ENCODE results near the gene RAC2. TPM values are rescaled to one million over a fixed set of nuclear protein-coding genes. Genes with fewer than 3 reads are reported as not detected.
"Not testable (repeated sequence)": the region's sequence is repeated elsewhere in the genome, so short reads cannot be mapped to it uniquely, and the experiment has no call there.

The RAC2 gene
- total RNA-seq, 4 donors from 2014 or later = 17.3 to 27.1 (median 19.6) TPM

DNA sequence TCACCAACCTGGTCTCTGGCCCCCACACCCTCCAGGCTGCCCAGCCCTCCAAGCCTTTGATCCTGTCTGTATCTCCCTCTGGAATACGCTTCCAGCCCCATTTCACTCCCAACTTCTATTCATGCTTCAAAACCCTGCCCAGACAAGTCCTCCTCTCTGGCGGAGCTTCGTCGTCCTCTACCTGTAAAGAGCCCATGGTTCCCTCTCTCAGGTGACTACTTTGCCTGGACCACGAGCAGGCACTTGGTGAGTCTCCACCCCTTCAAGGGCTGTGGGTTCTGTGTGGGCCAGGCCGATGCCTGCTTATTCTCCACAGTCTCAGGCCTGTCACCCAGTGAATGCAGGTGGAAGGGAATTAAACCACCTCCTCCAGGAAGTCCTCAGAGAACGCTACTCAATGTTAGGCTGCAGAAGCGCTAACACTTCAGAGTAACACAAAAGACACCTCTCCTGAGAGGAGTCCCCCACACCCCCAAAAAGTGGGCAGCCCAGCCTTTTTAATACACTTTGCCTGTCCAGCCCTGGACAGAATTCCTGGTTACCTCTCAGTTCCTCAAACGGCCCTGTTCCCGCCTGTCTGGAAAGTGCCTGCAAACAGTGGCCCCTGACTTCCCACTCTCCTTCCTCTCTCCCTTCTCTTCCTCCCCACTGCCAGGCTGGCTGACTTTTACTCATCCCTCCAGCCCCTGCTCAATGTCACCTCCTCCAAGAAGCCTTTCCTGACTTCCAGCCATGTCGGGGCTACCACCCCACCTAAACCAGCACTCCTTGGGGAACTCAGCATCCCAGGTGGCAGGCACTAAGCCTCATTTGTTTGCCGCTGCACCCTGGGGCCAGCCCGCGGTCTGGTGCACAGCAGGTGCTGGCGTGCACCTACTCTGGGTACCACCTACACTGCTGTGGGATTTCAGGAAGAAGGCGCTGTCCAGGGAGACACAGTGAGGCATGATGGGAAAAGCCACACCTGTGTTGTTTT is 9.0 kb downstream of the RAC2 start:
- WGBS, 2 donors = 72 to 76% methylated on average over 13 to 14 of the region's 16 CpGs
- peaks cover 0 to 65% (median 0%) of the 10 kb centered on the region in 4 donors for H3K27me3 ChIP-seq
- peaks cover 0 to 37% (median 0%) of the 10 kb centered on the region in 3 donors for H3K4me1 ChIP-seq
- no peak overlapping the region for H3K27ac ChIP-seq
- no peak for TF ChIP-seq CTCF (IDR thresholded peaks at IDR 0.05)
- TF ChIP-seq POLR2A (IDR thresholded peaks at IDR 0.05) = no peak
- no peaks in the 10 kb centered on the region for H3K36me3 ChIP-seq
- DNase-seq = no peak
- H3K9me3 ChIP-seq = no peaks in the 10 kb centered on the region
- intact Hi-C loops (cut with DNase I) = no loop called here
- no peak overlapping the region for H3K4me3 ChIP-seq

DNA sequence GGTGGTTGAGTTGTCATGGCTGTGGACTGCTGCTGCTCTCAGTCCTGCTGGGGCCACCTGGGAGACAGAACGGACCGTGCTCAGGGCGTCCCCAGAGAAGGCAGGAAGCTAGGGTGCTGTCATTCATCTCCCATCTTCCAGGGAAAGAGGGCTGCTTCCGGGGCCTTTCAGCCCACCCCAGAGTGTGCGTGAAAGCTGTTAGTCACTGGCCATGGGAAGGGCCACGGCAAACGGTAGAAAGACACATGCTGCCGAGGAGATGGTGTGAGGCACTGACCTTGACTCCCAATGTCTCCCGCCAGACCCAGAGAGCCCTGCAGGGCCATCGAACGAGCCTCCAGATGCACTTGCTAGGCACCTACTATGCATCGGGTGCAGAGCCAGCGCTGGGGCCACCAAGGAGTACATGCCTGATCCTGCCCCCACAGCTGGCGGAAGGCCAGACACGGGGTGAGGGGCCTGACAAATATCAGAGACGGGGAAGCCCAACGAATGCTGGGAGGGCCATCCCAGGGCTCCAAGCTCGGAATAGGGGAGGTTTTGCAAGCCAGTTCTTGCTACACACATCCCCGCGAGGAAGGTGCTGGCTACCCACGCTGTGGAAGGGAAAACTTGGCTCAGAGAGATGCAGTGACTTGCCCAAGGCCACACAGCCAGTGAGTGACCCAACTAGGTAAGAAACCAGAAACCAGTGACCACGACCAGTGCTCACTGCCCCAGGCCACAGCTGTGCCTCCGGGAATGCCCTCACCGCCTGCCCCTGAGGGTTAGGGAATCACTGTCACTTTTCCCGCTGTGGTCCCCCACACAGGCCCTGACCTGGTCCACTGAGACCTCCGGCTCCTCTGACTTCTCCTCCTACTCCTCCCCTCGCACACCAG is 10.1 kb downstream of the RAC2 start:
- peaks cover 5 to 47% (median 7%) of the 10 kb centered on the region in 3 donors for H3K4me1 ChIP-seq
- H3K4me3 ChIP-seq = no peak overlapping the region
- intact Hi-C loops (cut with DNase I) = no loop called here
- peaks cover 0 to 57% (median 0%) of the 10 kb centered on the region in 4 donors for H3K27me3 ChIP-seq
- H3K36me3 ChIP-seq = no peaks in the 10 kb centered on the region
- no peak overlapping the region for H3K27ac ChIP-seq
- DNase-seq = no peak
- 58 to 73% methylated on average over 13 to 14 of the region's 27 CpGs for whole genome bisulfite sequencing, 2 donors
- TF ChIP-seq CTCF (IDR thresholded peaks at IDR 0.05) = no peak
- no peak for TF ChIP-seq POLR2A (IDR thresholded peaks at IDR 0.05)
- H3K9me3 ChIP-seq = no peaks in the 10 kb centered on the region

DNA sequence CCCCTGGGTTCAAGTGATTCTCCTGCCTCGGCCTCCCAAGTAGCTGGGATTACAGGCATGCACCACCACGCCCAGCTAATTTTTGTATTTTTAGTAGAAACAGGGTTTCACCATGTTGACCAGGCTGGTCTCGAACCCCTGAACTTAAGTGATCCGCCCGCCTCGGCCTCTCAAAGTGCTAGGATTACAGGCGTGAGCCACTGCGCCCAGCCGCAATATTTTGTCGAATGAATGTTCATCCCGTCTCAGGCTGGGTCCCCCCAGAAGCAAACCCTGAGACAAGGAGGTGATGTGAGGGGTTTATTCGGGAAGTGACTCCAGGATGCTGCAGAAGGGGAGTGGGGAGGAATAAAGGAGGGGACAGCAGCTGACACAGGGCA is 10.7 kb downstream of the RAC2 start:
- 89 to 90% methylated on average over 2 to 12 of the region's 12 CpGs for WGBS, 2 donors
- peaks cover 0 to 55% (median 0%) of the 10 kb centered on the region in 4 donors for H3K27me3 ChIP-seq
- H3K9me3 ChIP-seq; intact Hi-C loops (cut with DNase I); H3K27ac ChIP-seq; H3K36me3 ChIP-seq; H3K4me3 ChIP-seq; DNase-seq: not testable (repeated sequence)
- H3K4me1 ChIP-seq = peaks cover 12 to 53% (median 13%) of the 10 kb centered on the region in 3 donors

- TF ChIP-seq CTCF (IDR thresholded peaks at IDR 0.05) (no peak), POLR2A (IDR thresholded peaks at IDR 0.05) (no peak)
- Histone ChIP-seq H3K9me3 (no peaks in the 10 kb centered on the region), H3K36me3 (no peaks in the 10 kb centered on the region), H3K4me3 (no peak overlapping the region), H3K4me1 (peaks cover 13 to 62% (median 15%) of the 10 kb centered on the region in 3 donors), H3K27me3 (peaks cover 0 to 55% (median 0%) of the 10 kb centered on the region in 4 donors), H3K27ac (peak overlapping the region in 1 of 4 donors; percentile 5)
- intact Hi-C loops (cut with DNase I) = no loop called here
- 79 to 84% methylated on average over 7 to 10 of the region's 15 CpGs for WGBS, 2 donors
- DNase-seq = no peak
These were observed 11.7 kb downstream of the RAC2 start for GRCh38 chr22:37232140-37232998.
